GM12891 (cell line): Measurements from ENCODE around the gene TIMP3.

ENCODE experiments used
- POLR2A ChIP-seq: IDR thresholded peaks from 2 replicates; pipeline ENCODE4 v1.6.1; 2011; ENCODE audit warnings: low read depth, low read length, control low read depth
- POLR2AphosphoS5 ChIP-seq: IDR thresholded peaks from 2 replicates; pipeline ENCODE4 v1.6.1; 2011; ENCODE audit warnings: low read depth, low read length, control low read depth
- TAF1 ChIP-seq: IDR thresholded peaks from 2 replicates; pipeline ENCODE4 v1.6.1; 2011; ENCODE audit warnings: low read depth, low read length, control low read depth

GRCh38 chr22:32880061-32880460, 78.6 kb downstream of the TIMP3 start:
- TF ChIP-seq POLR2A (no peak), TAF1 (no peak), POLR2AphosphoS5 (no peak)
